SU-DHL-6 (cell line): ENCODE data around the gene SNX30.

ENCODE experiments used
- CTCF ChIP-seq: fragments of 200-600 bp; sonication (generic); IDR thresholded peaks from one replicate; pipeline ENCODE4 v1.5.1; 2017; ENCODE audit warnings: antibody characterized with exemption, mild to moderate bottlenecking, low read length, moderate library complexity; ENCODE audit not compliant: insufficient read depth, poor library complexity, severe bottlenecking
- EZH2phosphoT487 ChIP-seq: fragments of 200-600 bp; sonication (generic), shearing (Covaris generic); conservative IDR thresholded peaks from 2 replicates; pipeline ENCODE4 v1.6.1; 2018; ENCODE audit warnings: mild to moderate bottlenecking, antibody characterized with exemption, low read length, moderate library complexity, mixed read lengths

- TF ChIP-seq CTCF: peak; percentile 45
- no peak for TF ChIP-seq EZH2phosphoT487
Observed at GRCh38 chr9:112921549-112921948, 171.0 kb downstream of the SNX30 start.
